Measurements from ENCODE around the gene PRR5.

DNA sequence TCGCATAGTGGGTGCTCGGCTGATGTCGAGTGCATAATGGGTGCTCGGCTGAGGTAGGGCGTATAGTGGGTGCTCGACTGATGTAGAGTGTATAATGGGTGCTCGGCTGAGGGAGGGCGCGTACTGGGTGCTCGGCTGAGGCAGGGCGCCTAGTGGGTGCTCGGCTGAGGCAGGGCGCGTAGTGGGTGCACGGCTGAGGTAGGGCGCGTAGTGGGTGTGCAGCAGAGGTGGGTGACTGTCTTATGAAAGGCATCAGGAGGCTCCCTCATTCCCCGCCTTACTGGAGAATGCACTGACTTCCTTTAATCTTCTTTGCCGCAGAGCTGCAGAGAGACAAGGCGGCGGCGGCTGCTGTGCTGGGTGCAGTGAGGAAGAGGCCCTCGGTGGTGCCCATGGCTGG, 84.1 kb downstream of the PRR5 start:
- TF ChIP-seq, protein P1, sequence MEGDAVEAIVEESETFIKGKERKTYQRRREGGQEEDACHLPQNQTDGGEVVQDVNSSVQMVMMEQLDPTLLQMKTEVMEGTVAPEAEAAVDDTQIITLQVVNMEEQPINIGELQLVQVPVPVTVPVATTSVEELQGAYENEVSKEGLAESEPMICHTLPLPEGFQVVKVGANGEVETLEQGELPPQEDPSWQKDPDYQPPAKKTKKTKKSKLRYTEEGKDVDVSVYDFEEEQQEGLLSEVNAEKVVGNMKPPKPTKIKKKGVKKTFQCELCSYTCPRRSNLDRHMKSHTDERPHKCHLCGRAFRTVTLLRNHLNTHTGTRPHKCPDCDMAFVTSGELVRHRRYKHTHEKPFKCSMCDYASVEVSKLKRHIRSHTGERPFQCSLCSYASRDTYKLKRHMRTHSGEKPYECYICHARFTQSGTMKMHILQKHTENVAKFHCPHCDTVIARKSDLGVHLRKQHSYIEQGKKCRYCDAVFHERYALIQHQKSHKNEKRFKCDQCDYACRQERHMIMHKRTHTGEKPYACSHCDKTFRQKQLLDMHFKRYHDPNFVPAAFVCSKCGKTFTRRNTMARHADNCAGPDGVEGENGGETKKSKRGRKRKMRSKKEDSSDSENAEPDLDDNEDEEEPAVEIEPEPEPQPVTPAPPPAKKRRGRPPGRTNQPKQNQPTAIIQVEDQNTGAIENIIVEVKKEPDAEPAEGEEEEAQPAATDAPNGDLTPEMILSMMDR (IDR thresholded peaks at IDR 0.05): no peak
- no peak for TF ChIP-seq POLR2A (IDR thresholded peaks at IDR 0.05)

Measured in body of pancreas (tissue), 4 donors.